WERI-Rb-1 (cell line): ENCODE results near the gene C2orf92.

Experiments used
- DNase-seq: peaks from one replicate; pipeline ENCODE4 v3.0.0-alpha.2; 2020
- H3K27ac ChIP-seq: fragments of 250-450 bp; sonication (Bioruptor Pico); 2 replicates; pipeline ENCODE4 v1.5.1; 2020; ENCODE audit warnings: mild to moderate bottlenecking, moderate library complexity
- H3K27me3 ChIP-seq: fragments of 250-450 bp; sonication (Bioruptor Pico); 2 replicates; pipeline ENCODE4 v1.5.1; 2021; ENCODE audit warnings: mild to moderate bottlenecking, low read depth, moderate library complexity; ENCODE audit not compliant: insufficient read depth, severe bottlenecking
- H3K36me3 ChIP-seq: fragments of 250-450 bp; sonication (Bioruptor Pico); 2 replicates; pipeline ENCODE4 v1.5.1; 2020; ENCODE audit warnings: mild to moderate bottlenecking, moderate library complexity
- H3K4me3 ChIP-seq: 2 replicates; pipeline ENCODE4 v1.5.1; 2011; ENCODE audit warnings: low read depth, mild to moderate bottlenecking, control low read depth, low read length
- H3K9me3 ChIP-seq: fragments of 250-450 bp; sonication (Bioruptor Pico); 2 replicates; pipeline ENCODE4 v1.5.1; 2021; ENCODE audit warnings: mild to moderate bottlenecking, moderate library complexity; ENCODE audit not compliant: severe bottlenecking
- TF ChIP-seq, protein P1 (sequence below): IDR thresholded peaks from 2 replicates; pipeline ENCODE4 v1.5.1; 2011; ENCODE audit warnings: low read depth, mild to moderate bottlenecking, control low read depth, inconsistent platforms, low read length

C2orf92 gene

DNA sequence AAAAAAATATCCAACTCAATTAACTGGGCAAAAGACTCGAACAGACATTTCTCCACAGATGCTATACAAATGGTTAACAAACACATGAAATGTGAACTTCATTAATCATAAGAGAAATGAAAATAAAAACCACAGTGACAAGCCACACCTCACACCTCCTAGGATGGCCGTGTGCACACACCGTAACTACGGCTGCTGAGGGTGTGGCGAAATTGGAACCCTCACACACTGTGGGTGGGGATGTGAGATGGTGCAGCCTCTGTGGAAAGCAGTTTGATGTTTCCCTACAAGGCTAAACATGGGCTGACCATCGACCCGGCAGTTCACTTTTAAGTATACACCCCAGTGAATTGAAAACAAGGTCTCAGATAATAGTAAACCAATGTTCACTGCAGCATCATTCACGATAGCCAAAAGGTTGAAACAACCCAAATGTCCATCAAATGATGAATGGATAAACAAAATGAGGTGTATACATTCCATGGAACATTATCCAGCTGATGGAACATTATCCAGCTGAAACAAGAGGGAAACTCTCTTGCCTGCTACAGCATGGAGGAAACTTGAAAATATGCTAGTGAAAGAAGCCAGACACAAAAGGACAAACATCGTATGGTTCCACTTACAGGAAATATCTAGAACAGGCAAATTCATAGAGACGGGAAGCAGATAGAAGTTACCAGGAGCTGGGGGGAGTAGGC is 76.1 kb downstream of the C2orf92 start:
- TF ChIP-seq, protein P1, sequence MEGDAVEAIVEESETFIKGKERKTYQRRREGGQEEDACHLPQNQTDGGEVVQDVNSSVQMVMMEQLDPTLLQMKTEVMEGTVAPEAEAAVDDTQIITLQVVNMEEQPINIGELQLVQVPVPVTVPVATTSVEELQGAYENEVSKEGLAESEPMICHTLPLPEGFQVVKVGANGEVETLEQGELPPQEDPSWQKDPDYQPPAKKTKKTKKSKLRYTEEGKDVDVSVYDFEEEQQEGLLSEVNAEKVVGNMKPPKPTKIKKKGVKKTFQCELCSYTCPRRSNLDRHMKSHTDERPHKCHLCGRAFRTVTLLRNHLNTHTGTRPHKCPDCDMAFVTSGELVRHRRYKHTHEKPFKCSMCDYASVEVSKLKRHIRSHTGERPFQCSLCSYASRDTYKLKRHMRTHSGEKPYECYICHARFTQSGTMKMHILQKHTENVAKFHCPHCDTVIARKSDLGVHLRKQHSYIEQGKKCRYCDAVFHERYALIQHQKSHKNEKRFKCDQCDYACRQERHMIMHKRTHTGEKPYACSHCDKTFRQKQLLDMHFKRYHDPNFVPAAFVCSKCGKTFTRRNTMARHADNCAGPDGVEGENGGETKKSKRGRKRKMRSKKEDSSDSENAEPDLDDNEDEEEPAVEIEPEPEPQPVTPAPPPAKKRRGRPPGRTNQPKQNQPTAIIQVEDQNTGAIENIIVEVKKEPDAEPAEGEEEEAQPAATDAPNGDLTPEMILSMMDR = no peak
- H3K27ac ChIP-seq = no peak overlapping the region
- H3K9me3 ChIP-seq = no peaks in the 10 kb centered on the region
- no peaks in the 10 kb centered on the region for H3K27me3 ChIP-seq
- no peak overlapping the region for H3K4me3 ChIP-seq
- peaks cover 5% of the 10 kb centered on the region for H3K36me3 ChIP-seq
- no peak for DNase-seq

DNA sequence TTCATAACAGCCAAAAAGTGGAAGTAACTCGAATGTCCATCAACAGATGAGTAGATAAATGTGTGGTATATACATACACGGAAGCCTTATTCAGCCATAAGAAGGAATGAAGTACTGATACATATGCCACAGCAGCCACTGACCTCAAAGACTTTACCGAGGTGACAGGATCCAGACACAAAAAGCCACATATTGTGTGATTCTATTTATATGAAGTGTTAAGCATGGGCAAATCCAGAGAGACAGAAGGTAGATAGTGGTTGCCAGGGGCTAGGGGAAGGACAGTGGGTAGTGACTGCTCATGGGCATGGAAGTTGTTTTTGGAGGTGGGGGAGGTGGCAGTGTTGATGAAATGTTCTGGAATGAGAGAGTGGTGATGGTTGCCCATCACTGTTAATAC is 77.8 kb downstream of the C2orf92 start:
- Histone ChIP-seq H3K4me3 (no peak overlapping the region), H3K27ac (peak overlapping the region; percentile 70), H3K36me3 (peaks cover 15% of the 10 kb centered on the region), H3K9me3 (no peaks in the 10 kb centered on the region), H3K27me3 (no peaks in the 10 kb centered on the region)
- no peak for DNase-seq
- TF ChIP-seq, protein P1 = no peak

DNA sequence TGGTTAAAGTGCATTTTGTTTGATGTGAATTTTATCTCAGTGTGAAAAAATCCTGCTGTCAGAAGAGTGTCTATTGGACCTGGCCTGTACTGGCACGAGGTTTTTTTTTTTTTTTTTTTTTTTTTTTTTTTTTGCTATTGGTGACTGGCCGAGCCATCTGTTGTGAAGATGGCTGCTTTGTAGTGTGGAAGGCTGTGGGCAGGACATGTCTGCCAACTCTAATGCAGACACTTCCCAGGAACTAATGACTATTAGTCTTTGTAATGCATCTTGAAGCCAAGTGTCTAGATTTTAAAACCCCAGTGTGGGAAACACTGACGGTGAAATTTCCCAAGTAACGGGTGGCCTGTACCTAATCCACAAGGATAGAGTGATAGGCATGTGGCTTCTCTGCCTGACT is 78.2 kb downstream of the C2orf92 start:
- H3K36me3 ChIP-seq = peaks cover 15% of the 10 kb centered on the region
- H3K27me3 ChIP-seq = no peaks in the 10 kb centered on the region
- TF ChIP-seq, protein P1 = no peak
- H3K9me3 ChIP-seq = no peaks in the 10 kb centered on the region
- no peak for DNase-seq
- H3K4me3 ChIP-seq = no peak overlapping the region
- peak overlapping the region; percentile 70 for H3K27ac ChIP-seq

DNA sequence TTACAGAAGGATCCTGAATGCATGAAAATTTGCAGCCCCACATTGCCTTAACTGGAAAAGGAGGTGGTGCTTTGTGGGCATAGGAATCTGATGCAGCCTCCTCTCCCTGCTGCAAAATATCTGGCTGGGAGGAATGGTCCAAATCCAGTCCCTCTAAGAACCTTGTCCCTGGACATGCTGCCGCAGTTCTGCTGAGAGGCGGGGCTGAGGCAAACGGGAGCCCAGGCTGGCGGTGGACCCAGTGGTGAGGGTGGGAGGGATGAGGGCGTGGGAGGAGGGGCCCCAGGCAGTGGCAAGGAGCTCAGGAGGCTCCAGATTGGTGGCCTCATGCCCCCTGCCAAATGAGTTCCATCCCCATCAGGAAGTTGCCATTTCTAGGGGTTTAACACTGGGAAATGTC is 80.1 kb downstream of the C2orf92 start:
- TF ChIP-seq, protein P1 = no peak
- no peaks in the 10 kb centered on the region for H3K9me3 ChIP-seq
- no peak for DNase-seq
- H3K27me3 ChIP-seq = no peaks in the 10 kb centered on the region
- H3K4me3 ChIP-seq = no peak overlapping the region
- peaks cover 10% of the 10 kb centered on the region for H3K36me3 ChIP-seq
- H3K27ac ChIP-seq = no peak overlapping the region

DNA sequence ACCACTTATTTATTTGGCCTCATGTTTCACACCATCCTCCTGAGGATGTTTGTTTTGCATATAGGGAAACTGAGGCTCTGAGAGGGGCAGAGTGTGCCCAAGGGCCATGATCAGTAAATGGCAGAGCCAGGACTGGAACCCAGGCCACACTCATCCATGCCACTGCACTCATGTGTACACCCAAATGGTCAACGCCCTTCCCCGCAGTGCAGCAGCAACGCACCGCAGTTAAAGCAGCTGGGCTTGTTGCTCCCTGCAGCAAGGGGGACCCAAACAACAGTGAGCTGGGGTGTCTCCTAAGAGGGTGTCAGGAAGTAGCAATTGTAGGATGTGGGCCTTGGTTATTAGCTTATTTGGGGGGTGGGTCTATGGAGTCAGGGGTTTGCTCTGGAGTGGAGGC is 80.5 kb downstream of the C2orf92 start:
- no peak overlapping the region for H3K27ac ChIP-seq
- H3K36me3 ChIP-seq = peaks cover 11% of the 10 kb centered on the region
- no peak for DNase-seq
- H3K9me3 ChIP-seq = no peaks in the 10 kb centered on the region
- no peaks in the 10 kb centered on the region for H3K27me3 ChIP-seq
- TF ChIP-seq, protein P1 = no peak
- H3K4me3 ChIP-seq = no peak overlapping the region

DNA sequence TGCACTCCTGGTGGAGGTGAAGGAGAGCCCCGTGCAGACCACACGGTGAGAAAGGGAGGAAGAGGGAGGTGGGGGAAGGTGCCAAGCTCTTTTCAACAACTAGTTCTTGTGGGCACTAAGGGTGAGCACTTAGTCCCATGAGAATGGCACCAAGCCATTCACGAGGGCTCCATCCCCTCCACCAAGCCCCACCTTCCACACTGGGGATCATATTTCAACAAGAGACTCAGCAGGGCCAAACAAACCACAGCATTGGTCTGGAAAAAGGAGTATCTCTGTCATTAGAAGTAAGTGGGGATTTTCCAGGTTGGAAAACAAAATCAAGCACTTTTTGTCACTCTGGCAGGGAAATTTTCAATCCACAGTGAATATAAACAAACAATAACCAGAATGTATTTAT is 82.2 kb downstream of the C2orf92 start:
- no peak overlapping the region for H3K27ac ChIP-seq
- H3K9me3 ChIP-seq = no peaks in the 10 kb centered on the region
- TF ChIP-seq, protein P1 = no peak
- peaks cover 23% of the 10 kb centered on the region for H3K36me3 ChIP-seq
- no peak for DNase-seq
- H3K27me3 ChIP-seq = no peaks in the 10 kb centered on the region
- H3K4me3 ChIP-seq = no peak overlapping the region
